MM.1S (cell line): ENCODE results near the gene CRADD.

Experiments used
- EZH2phosphoT487 ChIP-seq: fragments of 300-600 bp; sonication (generic); IDR thresholded peaks from 2 replicates; pipeline ENCODE4 v1.6.1; 2018; ENCODE audit warnings: antibody characterized with exemption, low read length
- TF ChIP-seq, protein P1 (sequence below): fragments of 300-600 bp; sonication (generic); IDR thresholded peaks from 2 replicates; pipeline ENCODE4 v1.5.1; 2016; ENCODE audit warnings: antibody characterized with exemption, low read length, mixed read lengths

DNA sequence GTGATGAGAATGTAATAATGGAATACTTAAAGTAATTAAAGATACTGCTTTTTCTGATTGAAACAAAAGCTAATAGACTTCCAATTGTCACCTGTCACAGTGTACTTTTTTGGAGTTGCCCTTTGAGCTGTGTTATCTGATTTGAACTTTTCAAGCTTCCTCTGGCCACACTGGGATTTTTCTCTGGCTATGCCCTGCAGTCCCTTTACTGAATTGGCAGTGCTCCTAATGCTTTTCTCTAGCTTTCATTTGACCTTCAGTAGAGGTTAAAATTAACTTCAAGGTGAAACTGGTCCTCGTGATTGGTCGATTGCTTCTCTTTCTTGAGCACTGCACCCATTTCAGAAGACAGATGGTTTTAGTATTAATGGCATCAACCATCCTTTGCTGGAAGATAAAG lies 89.2 kb downstream of the CRADD start:
- TF ChIP-seq, protein P1, sequence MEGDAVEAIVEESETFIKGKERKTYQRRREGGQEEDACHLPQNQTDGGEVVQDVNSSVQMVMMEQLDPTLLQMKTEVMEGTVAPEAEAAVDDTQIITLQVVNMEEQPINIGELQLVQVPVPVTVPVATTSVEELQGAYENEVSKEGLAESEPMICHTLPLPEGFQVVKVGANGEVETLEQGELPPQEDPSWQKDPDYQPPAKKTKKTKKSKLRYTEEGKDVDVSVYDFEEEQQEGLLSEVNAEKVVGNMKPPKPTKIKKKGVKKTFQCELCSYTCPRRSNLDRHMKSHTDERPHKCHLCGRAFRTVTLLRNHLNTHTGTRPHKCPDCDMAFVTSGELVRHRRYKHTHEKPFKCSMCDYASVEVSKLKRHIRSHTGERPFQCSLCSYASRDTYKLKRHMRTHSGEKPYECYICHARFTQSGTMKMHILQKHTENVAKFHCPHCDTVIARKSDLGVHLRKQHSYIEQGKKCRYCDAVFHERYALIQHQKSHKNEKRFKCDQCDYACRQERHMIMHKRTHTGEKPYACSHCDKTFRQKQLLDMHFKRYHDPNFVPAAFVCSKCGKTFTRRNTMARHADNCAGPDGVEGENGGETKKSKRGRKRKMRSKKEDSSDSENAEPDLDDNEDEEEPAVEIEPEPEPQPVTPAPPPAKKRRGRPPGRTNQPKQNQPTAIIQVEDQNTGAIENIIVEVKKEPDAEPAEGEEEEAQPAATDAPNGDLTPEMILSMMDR = no peak
- no peak for TF ChIP-seq EZH2phosphoT487
